GM23248 (cell line): ENCODE results near the gene CASZ1.

ENCODE experiments used
- EZH2 ChIP-seq: fragments of 200-600 bp; sonication (generic); IDR thresholded peaks from 2 replicates; pipeline ENCODE4 v1.6.1; 2018; ENCODE audit warnings: antibody characterized with exemption, mild to moderate bottlenecking; ENCODE audit not compliant: insufficient read depth, poor library complexity, severe bottlenecking
- EZH2phosphoT487 ChIP-seq: fragments of 200-600 bp; sonication (generic); IDR thresholded peaks from 2 replicates; pipeline ENCODE4 v1.6.1; 2018; ENCODE audit warnings: antibody characterized with exemption, moderate library complexity, mild to moderate bottlenecking, low read depth; ENCODE audit not compliant: insufficient read depth

- TF ChIP-seq EZH2 (no peak), EZH2phosphoT487 (no peak)
Measured at GRCh38 chr1:10812387-10812915, 16.0 kb upstream of the CASZ1 start.
